H1 (cell line): Measurements from ENCODE around the gene ARHGAP24. TPM values are rescaled to one million over a fixed set of nuclear protein-coding genes. Genes with fewer than 3 reads are reported as not detected.

Source experiments
- CTCF ChIA-PET: fragments of 300-600 bp; sonication (Branson Sonifier 250); formaldehyde crosslinking; loops from one replicate; lab custom pipeline; 2021; ENCODE audit not compliant: partially characterized antibody; lab: Charles Lee
- POLR2A ChIA-PET: fragments of 300-600 bp; sonication (Branson Sonifier 250); formaldehyde crosslinking; loops from one replicate; lab custom pipeline; 2021; ENCODE audit warnings: inconsistent platforms; ENCODE audit not compliant: partially characterized antibody; lab: Charles Lee
- DNase-seq, 2 experiments: peaks; one replicate each; pipeline versions ENCODE4 v3.0.0 to v3.0.0-alpha.2; 2010 to 2022; ENCODE audit warnings: low spot score in 2 of 2, low read depth in 1 of 2, mixed read lengths in 1 of 2
- FAIRE-seq: peaks from 2 replicates; lab custom pipeline; 2011; peaks lifted over from hg19 to GRCh38; lab: Jason Lieb, UNC
- H2AFZ ChIP-seq: 2 replicates; pipeline ENCODE4 v1.8.1; 2012; ENCODE audit warnings: low read length, inconsistent platforms
- H2AK5ac ChIP-seq: 2 replicates; pipeline ENCODE4 v1.6.1; 2013; ENCODE audit warnings: low read depth, low read length
- H2BK120ac ChIP-seq: replicated peaks from 2 replicates; pipeline ENCODE3; 2013; ENCODE audit warnings: low read depth, low read length, inconsistent platforms
- H2BK12ac ChIP-seq: 2 replicates; pipeline ENCODE4 v1.6.1; 2013; ENCODE audit warnings: low read depth, low read length
- H2BK15ac ChIP-seq: 2 replicates; pipeline ENCODE4 v1.6.1; 2013; ENCODE audit warnings: low read length
- H2BK20ac ChIP-seq: 2 replicates; pipeline ENCODE4 v1.6.1; 2013; ENCODE audit warnings: low read length
- H2BK5ac ChIP-seq: 2 replicates; pipeline ENCODE4 v1.6.1; 2013; ENCODE audit warnings: low read depth, low read length
- H3K14ac ChIP-seq: 2 replicates; pipeline ENCODE4 v1.6.1; 2013; ENCODE audit warnings: inconsistent platforms; ENCODE audit not compliant: insufficient read length
- H3K18ac ChIP-seq: 2 replicates; pipeline ENCODE4 v1.6.1; 2013; ENCODE audit warnings: low read length; ENCODE audit errors: extremely low read depth
- H3K23ac ChIP-seq: 2 replicates; pipeline ENCODE4 v1.6.1; 2013; ENCODE audit warnings: inconsistent platforms; ENCODE audit not compliant: insufficient read length
- H3K23me2 ChIP-seq: 2 replicates; pipeline ENCODE4 v1.6.1; 2013; ENCODE audit warnings: low read depth, low read length
- H3K27ac ChIP-seq: 2 replicates; pipeline ENCODE4 v1.6.1; 2011; ENCODE audit warnings: low read depth, low read length, inconsistent platforms
- H3K27me3 ChIP-seq, 4 experiments: replicated peaks in 1 of 4; 1 replicate in 1 of 4; 2 replicates in 3 of 4; pipeline versions ENCODE4 v1.6.1 to v1.8.1; 2011 to 2013; ENCODE audit warnings: low read length in 3 of 4, mild to moderate bottlenecking in 3 of 4, inconsistent platforms in 2 of 4, mixed read lengths in 2 of 4, moderate library complexity in 1 of 4; ENCODE audit not compliant: control insufficient read depth in 3 of 4, insufficient read depth in 3 of 4; ENCODE audit errors: extremely low read depth in 1 of 4
- H3K36me3 ChIP-seq, 4 experiments: 2 replicates each; pipeline versions ENCODE4 v1.6.1 to v1.8.1; 2011 to 2013; ENCODE audit warnings: mild to moderate bottlenecking in 4 of 4, low read length in 3 of 4, moderate library complexity in 2 of 4, control low read depth in 1 of 4, inconsistent platforms in 1 of 4; ENCODE audit not compliant: insufficient read depth in 4 of 4, control insufficient read depth in 2 of 4
- H3K4ac ChIP-seq: replicated peaks from 2 replicates; pipeline ENCODE3; 2013; ENCODE audit warnings: low read length, low read depth, mixed read lengths, inconsistent platforms; ENCODE audit not compliant: insufficient read length
- H3K4me1 ChIP-seq, 4 experiments: replicated peaks in 1 of 4; 1 replicate in 1 of 4; 2 replicates in 3 of 4; pipeline versions ENCODE4 v1.6.1 to v1.8.1; 2011 to 2013; ENCODE audit warnings: low read length in 3 of 4, inconsistent platforms in 2 of 4, mixed read lengths in 1 of 4; ENCODE audit not compliant: insufficient read depth in 4 of 4, control insufficient read depth in 3 of 4
- H3K4me2 ChIP-seq, 2 experiments: 2 replicates each; pipeline versions ENCODE4 v1.6.1 to v1.8.1; 2011 to 2013; ENCODE audit warnings: low read depth in 2 of 2, low read length in 2 of 2, control low read depth in 1 of 2, inconsistent platforms in 1 of 2, mild to moderate bottlenecking in 1 of 2; ENCODE audit not compliant: insufficient read depth in 1 of 2
- H3K4me3 ChIP-seq, 4 experiments: fragments of 200-600, 300-600 bp in 1 of 4; sonication (generic), shearing (Covaris generic), sonication (Bioruptor Twin) in 1 of 4; 2 replicates each; pipeline versions ENCODE4 v1.5.1 to v1.8.1; 2011 to 2016; ENCODE audit warnings: low read length in 4 of 4, low read depth in 3 of 4, control low read depth in 2 of 4, inconsistent platforms in 2 of 4, mild to moderate bottlenecking in 2 of 4, mixed read lengths in 1 of 4, moderate library complexity in 1 of 4; ENCODE audit not compliant: insufficient read depth in 2 of 4; ENCODE audit errors: extremely low read depth in 1 of 4
- H3K56ac ChIP-seq: replicated peaks from 2 replicates; pipeline ENCODE3; 2013; ENCODE audit warnings: low read depth, mild to moderate bottlenecking, mixed read lengths, low read length, inconsistent platforms; ENCODE audit not compliant: insufficient read length
- H3K79me1 ChIP-seq: 2 replicates; pipeline ENCODE4 v1.6.1; 2013; ENCODE audit warnings: low read depth, low read length, control low read depth
- H3K79me2 ChIP-seq, 2 experiments: 2 replicates each; pipeline versions ENCODE4 v1.6.1 to v1.8.1; 2012 to 2013; ENCODE audit warnings: low read length in 2 of 2, mild to moderate bottlenecking in 2 of 2, inconsistent platforms in 1 of 2; ENCODE audit not compliant: insufficient read depth in 2 of 2, control insufficient read depth in 1 of 2
- H3K9ac ChIP-seq, 4 experiments: replicated peaks in 1 of 4; 1 replicate in 1 of 4; 2 replicates in 3 of 4; pipeline versions ENCODE4 v1.6.1 to v1.8.1; 2011 to 2013; ENCODE audit warnings: low read depth in 3 of 4, low read length in 3 of 4, control low read depth in 2 of 4, mild to moderate bottlenecking in 2 of 4, moderate library complexity in 2 of 4, inconsistent platforms in 1 of 4; ENCODE audit errors: extremely low read depth in 1 of 4
- H3K9me3 ChIP-seq, 2 experiments: 2 replicates each; pipeline versions ENCODE4 v1.6.1 to v1.8.1; 2012 to 2013; ENCODE audit warnings: mild to moderate bottlenecking in 2 of 2, moderate library complexity in 2 of 2, control low read depth in 1 of 2, inconsistent platforms in 1 of 2, low read depth in 1 of 2, low read length in 1 of 2, mixed read lengths in 1 of 2; ENCODE audit not compliant: insufficient read depth in 2 of 2
- H4K20me1 ChIP-seq, 2 experiments: replicated peaks in 1 of 2; 2 replicates each; pipeline versions ENCODE3 to v1.8.1; 2011 to 2013; ENCODE audit warnings: inconsistent platforms in 2 of 2, low read length in 2 of 2, mild to moderate bottlenecking in 1 of 2; ENCODE audit not compliant: insufficient read depth in 2 of 2, control insufficient read depth in 1 of 2
- H4K5ac ChIP-seq: 2 replicates; pipeline ENCODE4 v1.6.1; 2013; ENCODE audit warnings: low read length, low read depth, mixed read lengths, inconsistent platforms; ENCODE audit not compliant: insufficient read length
- H4K8ac ChIP-seq: 2 replicates; pipeline ENCODE4 v1.8.0; 2013; ENCODE audit warnings: mild to moderate bottlenecking, moderate library complexity, low read length, inconsistent platforms; ENCODE audit not compliant: insufficient read depth; ENCODE audit errors: extremely low read depth
- H4K91ac ChIP-seq: replicated peaks from 2 replicates; pipeline ENCODE3; 2013; ENCODE audit warnings: low read length, mixed read lengths, inconsistent platforms; ENCODE audit not compliant: insufficient read length
- TAF1 ChIP-seq: IDR thresholded peaks from 2 replicates; pipeline ENCODE4 v1.6.1; 2011; ENCODE audit warnings: mild to moderate bottlenecking, low read depth, low read length
- WGBS, 2 experiments: shearing (Covaris generic) in 1 of 2; methylation state at CpG; one replicate each; pipeline versions ENCODE4 v1.1.6 to v1.1.7; 2013 to 2015; ENCODE audit warnings: low lambda C conversion rate in 2 of 2, mixed read lengths in 2 of 2, inconsistent platforms in 1 of 2, low coverage in 1 of 2, missing lambda C conversion rate in 1 of 2; ENCODE audit not compliant: insufficient replicate concordance in 2 of 2, insufficient coverage in 1 of 2, insufficient read length in 1 of 2; ENCODE audit errors: extremely low coverage in 1 of 2, missing lambda C conversion rate in 1 of 2; 5-methylcytosine and 5-hydroxymethylcytosine counted together
- polyA plus RNA-seq, 7 experiments: library from polyadenylated mRNA; depleted of rRNA in 3 of 7; stranded (reverse) in 5 of 7; unstranded in 2 of 7; fragments of >200 nt in 5 of 7; fragments of 200-250 nt in 2 of 7; gene quantifications; 1 replicate in 5 of 7; 2 replicates in 1 of 7; 4 replicates in 1 of 7; pipeline versions ENCODE4 v1.2.1 to v1.2.3, GENCODE V29; 2011 to 2013; ENCODE audit warnings: missing spikeins in 2 of 7, mixed read lengths in 2 of 7
- total RNA-seq: library from RNA; stranded (reverse); fragmentation: NEBNext Ultra II Directional; extraction: Animal tissue kit (Norgen Biotek cat#: 25700); gene quantifications from 2 replicates; pipeline ENCODE4 v1.2.1, GENCODE V29; 2021

ARHGAP24 gene
- total and polyA plus RNA-seq, 2 of the 8 experiments (the other 6 are each of a cell fraction or from before 2014, with no cell fraction given), result 0.08 to 0.50 TPM

DNA sequence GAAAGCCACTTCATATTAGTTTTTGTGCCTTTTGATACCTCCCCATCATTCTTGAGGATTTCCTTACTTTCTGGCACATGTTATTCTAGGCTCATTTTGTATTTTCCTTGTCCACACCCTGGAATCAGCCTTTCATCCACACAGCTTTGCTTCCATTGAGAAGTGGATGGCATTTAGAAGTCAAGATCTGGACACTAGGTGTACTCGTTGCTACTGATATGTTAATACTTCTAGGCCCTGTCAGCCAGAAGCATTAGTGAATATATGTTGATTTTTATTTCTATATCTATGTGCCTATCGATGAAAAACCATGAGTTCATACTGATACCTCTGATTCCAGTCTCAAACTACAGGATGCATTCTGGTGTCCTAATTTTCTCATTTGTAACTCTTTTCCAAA is 73.2 kb downstream of the ARHGAP24 start:
- ChIA-PET CTCF (no interaction called here), POLR2A (no interaction called here)
- Histone ChIP-seq H4K20me1 (no peaks in the 10 kb centered on the region), H3K27ac (no peak overlapping the region), H3K4me1 (no peaks in the 10 kb centered on the region), H3K23me2 (no peaks in the 10 kb centered on the region), H2AK5ac (no peak overlapping the region), H3K4me2 (no peak overlapping the region), H3K18ac (no peak overlapping the region), H2BK12ac (no peak overlapping the region), H2BK15ac (no peak overlapping the region), H2BK5ac (no peak overlapping the region), H3K56ac (no peak overlapping the region), H4K5ac (no peak overlapping the region), H3K23ac (no peak overlapping the region), H3K14ac (no peak overlapping the region), H3K9ac (no peak overlapping the region), H3K4ac (no peak overlapping the region), H4K91ac (no peak overlapping the region), H3K4me3 (no peak overlapping the region), H3K79me2 (no peaks in the 10 kb centered on the region), H2BK120ac (no peak overlapping the region), H3K9me3 (no peaks in the 10 kb centered on the region), H3K36me3 (no peaks in the 10 kb centered on the region), H3K79me1 (no peaks in the 10 kb centered on the region), H4K8ac (no peak overlapping the region), H3K27me3 (no peaks in the 10 kb centered on the region), H2BK20ac (no peak overlapping the region), H2AFZ (no peak overlapping the region)
- no peak for TF ChIP-seq TAF1
- DNase-seq, result no peak
- FAIRE-seq, result no peak
- WGBS, 2 experiments, result 91% methylated on average over 2 of the region's 2 CpGs; no CpG with 5 or more reads in 1 of the 2 experiments
